ENCODE results near the gene CCDC158. TPM values are rescaled to one million over a fixed set of nuclear protein-coding genes. Genes with fewer than 3 reads are reported as not detected.

Gene CCDC158
- total and polyA plus RNA-seq, 7 donors = 0.17 to 0.32 (median 0.17) TPM; not detected in 4

DNA sequence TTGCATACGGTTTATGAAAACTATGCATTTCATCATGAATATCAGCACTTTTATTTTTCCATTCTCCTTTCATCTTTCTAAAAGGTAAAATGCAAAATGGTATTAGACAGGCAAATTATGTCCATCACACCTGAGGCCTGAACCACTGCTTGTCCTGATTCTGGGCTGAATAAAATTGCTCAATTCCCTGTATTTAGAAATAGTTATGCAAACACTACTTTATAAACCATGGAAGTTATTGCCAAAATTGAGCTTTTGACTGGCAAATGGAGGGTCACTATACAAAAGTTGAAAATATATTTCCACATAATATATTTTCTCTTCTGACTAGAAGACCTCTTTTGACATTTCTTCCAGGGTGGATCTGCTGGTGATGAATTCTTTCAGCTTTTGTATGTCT is 148.4 kb downstream of the CCDC158 start:
- TF ChIP-seq, protein P1, sequence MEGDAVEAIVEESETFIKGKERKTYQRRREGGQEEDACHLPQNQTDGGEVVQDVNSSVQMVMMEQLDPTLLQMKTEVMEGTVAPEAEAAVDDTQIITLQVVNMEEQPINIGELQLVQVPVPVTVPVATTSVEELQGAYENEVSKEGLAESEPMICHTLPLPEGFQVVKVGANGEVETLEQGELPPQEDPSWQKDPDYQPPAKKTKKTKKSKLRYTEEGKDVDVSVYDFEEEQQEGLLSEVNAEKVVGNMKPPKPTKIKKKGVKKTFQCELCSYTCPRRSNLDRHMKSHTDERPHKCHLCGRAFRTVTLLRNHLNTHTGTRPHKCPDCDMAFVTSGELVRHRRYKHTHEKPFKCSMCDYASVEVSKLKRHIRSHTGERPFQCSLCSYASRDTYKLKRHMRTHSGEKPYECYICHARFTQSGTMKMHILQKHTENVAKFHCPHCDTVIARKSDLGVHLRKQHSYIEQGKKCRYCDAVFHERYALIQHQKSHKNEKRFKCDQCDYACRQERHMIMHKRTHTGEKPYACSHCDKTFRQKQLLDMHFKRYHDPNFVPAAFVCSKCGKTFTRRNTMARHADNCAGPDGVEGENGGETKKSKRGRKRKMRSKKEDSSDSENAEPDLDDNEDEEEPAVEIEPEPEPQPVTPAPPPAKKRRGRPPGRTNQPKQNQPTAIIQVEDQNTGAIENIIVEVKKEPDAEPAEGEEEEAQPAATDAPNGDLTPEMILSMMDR (IDR thresholded peaks at IDR 0.05) = no peak

DNA sequence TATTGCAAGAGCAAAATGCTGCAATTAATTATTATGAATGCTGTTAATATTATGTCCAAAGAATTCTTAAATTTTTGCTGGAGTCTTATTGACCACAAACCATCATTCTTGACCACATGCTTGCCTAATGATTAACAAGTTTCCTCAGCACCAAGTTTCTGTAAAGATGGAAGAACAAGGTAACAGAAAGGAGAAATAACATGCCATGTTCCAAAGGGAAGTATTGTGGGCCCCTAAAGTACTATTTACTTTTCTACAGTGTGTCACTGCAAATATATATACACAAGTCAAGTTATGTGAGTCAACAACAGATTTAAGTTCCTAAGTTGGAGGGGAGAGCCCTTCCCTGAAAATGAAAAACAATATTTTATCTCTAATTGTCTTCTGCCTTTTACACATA is 148.9 kb downstream of the CCDC158 start:
- ATAC-seq (no peak), DNase-seq (no peak)
- Histone ChIP-seq H3K4me1 (no peaks in the 10 kb centered on the region), H3K4me3 (no peak overlapping the region), H3K9me3 (no peaks in the 10 kb centered on the region), H3K27ac (no peak overlapping the region), H3K36me3 (ENCODE audit: insufficient read depth in 1 of 2, low read depth in 1 of 2) (peaks cover 0 to 7% of the 10 kb centered on the region in 2 donors), H3K27me3 (ENCODE audit: insufficient read depth in 3 of 3, low read length in 2 of 3) (no peaks in the 10 kb centered on the region)
- intact Hi-C loops (cut with DNase I) = no loop called here
- TF ChIP-seq, protein P1 (IDR thresholded peaks at IDR 0.05) = no peak

More for the DNA sequence above, 148.4 kb downstream of the CCDC158 start:
- no peak for ATAC-seq
- WGBS, 3 donors = 46 to 94% (median 91%) methylated on average over 1 of the region's 1 CpG
- Histone ChIP-seq H3K9me3 (no peaks in the 10 kb centered on the region), H3K27ac (no peak overlapping the region), H3K36me3 (ENCODE audit: insufficient read depth in 1 of 2, low read depth in 1 of 2) (peaks cover 0 to 7% of the 10 kb centered on the region in 2 donors), H3K27me3 (ENCODE audit: insufficient read depth in 3 of 3, low read length in 2 of 3) (no peaks in the 10 kb centered on the region), H3K4me1 (no peaks in the 10 kb centered on the region), H3K4me3 (no peak overlapping the region)
- DNase-seq = no peak
- intact Hi-C loops (cut with DNase I) = no loop called here

DNA sequence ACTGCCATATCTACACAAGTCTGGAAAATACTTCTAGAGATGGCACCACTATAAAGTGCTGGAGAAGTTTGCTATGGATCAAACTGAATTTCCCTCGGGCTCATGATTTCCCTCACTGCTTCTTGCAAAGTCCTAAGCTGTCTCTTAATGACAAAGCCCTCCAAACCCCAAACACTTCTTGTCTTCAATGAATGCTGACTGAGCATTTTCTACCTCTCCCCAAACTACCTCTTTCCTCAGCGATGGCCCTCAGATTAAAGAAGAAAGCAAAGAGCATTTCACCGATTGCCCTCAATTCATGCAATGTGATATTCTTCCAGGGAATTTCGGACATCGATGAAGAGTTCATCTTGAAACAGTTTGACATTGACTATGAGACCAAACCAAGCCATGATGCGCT is 149.7 kb downstream of the CCDC158 start:
- ATAC-seq (no peak), DNase-seq (no peak)
- WGBS, 3 donors = 92 to 93% (median 93%) methylated on average over 6 of the region's 6 CpGs
- Histone ChIP-seq H3K27ac (no peak overlapping the region), H3K4me3 (no peak overlapping the region), H3K36me3 (ENCODE audit: insufficient read depth in 1 of 2, low read depth in 1 of 2) (peaks cover 0 to 12% of the 10 kb centered on the region in 2 donors), H3K27me3 (ENCODE audit: insufficient read depth in 3 of 3, low read length in 2 of 3) (no peaks in the 10 kb centered on the region), H3K4me1 (no peaks in the 10 kb centered on the region), H3K9me3 (no peaks in the 10 kb centered on the region)
- intact Hi-C loops (cut with DNase I) = no loop called here
- TF ChIP-seq, protein P1 (IDR thresholded peaks at IDR 0.05) = no peak

DNA sequence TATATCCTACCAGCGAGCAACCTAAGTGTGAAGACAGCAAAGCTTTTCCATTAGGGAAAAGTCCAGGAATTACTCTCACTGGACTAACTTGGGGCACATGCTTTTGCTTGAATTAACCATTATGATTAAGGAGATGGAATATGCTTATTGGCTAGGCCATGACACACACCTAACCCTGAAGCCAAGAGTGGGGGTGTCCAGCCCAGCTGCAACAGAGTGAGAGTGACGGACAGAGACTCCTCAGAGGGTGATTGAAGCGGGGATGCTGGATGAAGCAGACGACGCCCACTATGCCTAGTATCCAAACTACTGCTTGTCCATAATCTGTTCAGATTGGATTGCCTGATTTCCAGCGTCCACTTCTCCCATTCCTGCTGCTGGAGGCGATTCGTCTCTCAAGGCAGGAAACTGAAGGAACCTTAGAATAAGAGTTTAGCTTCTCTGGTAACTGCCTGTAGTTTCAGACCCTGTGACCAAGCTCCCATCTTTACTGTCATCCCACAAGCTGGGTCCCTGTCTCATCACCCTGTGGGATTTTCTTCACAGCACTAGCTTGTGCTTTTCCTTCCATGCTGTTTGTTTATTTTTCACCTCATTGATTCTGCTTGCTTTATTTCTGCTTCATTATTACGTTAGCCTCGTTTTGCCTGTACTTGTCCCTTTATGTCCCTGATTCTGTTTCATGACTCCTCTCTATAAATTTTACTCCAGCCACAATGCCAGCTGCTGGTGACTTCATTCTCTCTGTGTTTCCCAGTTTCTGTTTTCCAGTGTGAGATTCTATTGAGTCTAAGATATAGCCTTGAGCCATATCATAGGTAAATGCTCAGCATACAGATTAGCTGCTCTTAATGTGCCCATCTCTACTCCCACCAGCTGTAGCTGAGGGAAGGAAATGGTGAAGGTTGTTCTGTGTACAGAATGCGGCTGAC is 150.4 kb downstream of the CCDC158 start:
- H3K9me3 ChIP-seq = no peaks in the 10 kb centered on the region
- TF ChIP-seq, protein P1 (IDR thresholded peaks at IDR 0.05) = no peak
- H3K27me3 ChIP-seq (ENCODE audit: insufficient read depth in 3 of 3, low read length in 2 of 3) = no peaks in the 10 kb centered on the region
- peaks cover 0 to 15% of the 10 kb centered on the region in 2 donors for H3K36me3 ChIP-seq (ENCODE audit: insufficient read depth in 1 of 2, low read depth in 1 of 2)
- intact Hi-C loops (cut with DNase I) = no loop called here
- no peak overlapping the region for H3K27ac ChIP-seq
- DNase-seq (no peak), ATAC-seq (no peak)
- 85 to 88% (median 88%) methylated on average over 11 of the region's 11 CpGs for WGBS, 3 donors
- H3K4me3 ChIP-seq = no peak overlapping the region
- H3K4me1 ChIP-seq = no peaks in the 10 kb centered on the region

All from psoas muscle (tissue), 8 donors.